GM23248 (cell line): ENCODE measurements around the gene PHKG1.
"Not testable (repeated sequence)": the region's sequence is repeated elsewhere in the genome, so short reads cannot be mapped to it uniquely, and the experiment has no call there.

Source experiments
- EZH2 ChIP-seq: fragments of 200-600 bp; sonication (generic); IDR thresholded peaks from 2 replicates; pipeline ENCODE4 v1.6.1; 2018; ENCODE audit warnings: antibody characterized with exemption, mild to moderate bottlenecking; ENCODE audit not compliant: insufficient read depth, poor library complexity, severe bottlenecking
- EZH2phosphoT487 ChIP-seq: fragments of 200-600 bp; sonication (generic); IDR thresholded peaks from 2 replicates; pipeline ENCODE4 v1.6.1; 2018; ENCODE audit warnings: antibody characterized with exemption, moderate library complexity, mild to moderate bottlenecking, low read depth; ENCODE audit not compliant: insufficient read depth

- not testable (repeated sequence) for TF ChIP-seq EZH2, EZH2phosphoT487
Measured at GRCh38 chr7:56047446-56048116, 45.2 kb downstream of the PHKG1 start.
